ENCODE results near the gene ZNF417.
"Not testable (repeated sequence)": the region's sequence is repeated elsewhere in the genome, so short reads cannot be mapped to it uniquely, and the experiment has no call there.

ZNF417 gene

GRCh38 chr19:57887195-57887941 is 29.0 kb downstream of the ZNF417 start:
- TF ChIP-seq CTCF (IDR thresholded peaks at IDR 0.05) (no peak), ZFX (IDR thresholded peaks at IDR 0.05; ENCODE audit: borderline replicate concordance) (no peak)
- no peak overlapping the region for H3K27ac ChIP-seq

GRCh38 chr19:57886046-57886445 is 30.3 kb downstream of the ZNF417 start:
- TF ChIP-seq CTCF (IDR thresholded peaks at IDR 0.05): no peak
- TF ChIP-seq ZFX (IDR thresholded peaks at IDR 0.05; ENCODE audit: borderline replicate concordance): no peak
- H3K27ac ChIP-seq: no peak overlapping the region

- H3K27ac ChIP-seq: not testable (repeated sequence)
Measured at GRCh38 chr19:57873883-57874799, 42.3 kb downstream of the ZNF417 start.

- no peak overlapping the region for H3K27ac ChIP-seq
- no peak for TF ChIP-seq CTCF (IDR thresholded peaks at IDR 0.05)
- TF ChIP-seq ZFX (IDR thresholded peaks at IDR 0.05; ENCODE audit: borderline replicate concordance): no peak
Measured at GRCh38 chr19:57872450-57872849, 43.9 kb downstream of the ZNF417 start.

GRCh38 chr19:57870225-57870624 is 46.2 kb downstream of the ZNF417 start:
- TF ChIP-seq CTCF (IDR thresholded peaks at IDR 0.05): no peak
- TF ChIP-seq ZFX (IDR thresholded peaks at IDR 0.05; ENCODE audit: borderline replicate concordance): no peak

GRCh38 chr19:57869655-57870054 is 46.7 kb downstream of the ZNF417 start:
- H3K27ac ChIP-seq: not testable (repeated sequence)

More at GRCh38 chr19:57870225-57870624, 46.2 kb downstream of the ZNF417 start:
- H3K27ac ChIP-seq: no peak overlapping the region

- no peak overlapping the region for H3K27ac ChIP-seq
- TF ChIP-seq ZFX (IDR thresholded peaks at IDR 0.05; ENCODE audit: borderline replicate concordance): no peak
- no peak for TF ChIP-seq CTCF (IDR thresholded peaks at IDR 0.05)
Measured at GRCh38 chr19:57867868-57868492, 48.4 kb downstream of the ZNF417 start.
